HG02870 (cell line): Measurements from ENCODE around the gene CYTH1.

Experiments used
- ATAC-seq: cut with Tn5 transposase; IDR thresholded peaks from one replicate; pipeline ENCODE4 v1.9.1; 2021; ENCODE audit warnings: mild to moderate bottlenecking, moderate library complexity; ENCODE audit not compliant: unreplicated experiment

Gene CYTH1, protein sequence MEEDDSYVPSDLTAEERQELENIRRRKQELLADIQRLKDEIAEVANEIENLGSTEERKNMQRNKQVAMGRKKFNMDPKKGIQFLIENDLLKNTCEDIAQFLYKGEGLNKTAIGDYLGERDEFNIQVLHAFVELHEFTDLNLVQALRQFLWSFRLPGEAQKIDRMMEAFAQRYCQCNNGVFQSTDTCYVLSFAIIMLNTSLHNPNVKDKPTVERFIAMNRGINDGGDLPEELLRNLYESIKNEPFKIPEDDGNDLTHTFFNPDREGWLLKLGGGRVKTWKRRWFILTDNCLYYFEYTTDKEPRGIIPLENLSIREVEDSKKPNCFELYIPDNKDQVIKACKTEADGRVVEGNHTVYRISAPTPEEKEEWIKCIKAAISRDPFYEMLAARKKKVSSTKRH

DNA sequence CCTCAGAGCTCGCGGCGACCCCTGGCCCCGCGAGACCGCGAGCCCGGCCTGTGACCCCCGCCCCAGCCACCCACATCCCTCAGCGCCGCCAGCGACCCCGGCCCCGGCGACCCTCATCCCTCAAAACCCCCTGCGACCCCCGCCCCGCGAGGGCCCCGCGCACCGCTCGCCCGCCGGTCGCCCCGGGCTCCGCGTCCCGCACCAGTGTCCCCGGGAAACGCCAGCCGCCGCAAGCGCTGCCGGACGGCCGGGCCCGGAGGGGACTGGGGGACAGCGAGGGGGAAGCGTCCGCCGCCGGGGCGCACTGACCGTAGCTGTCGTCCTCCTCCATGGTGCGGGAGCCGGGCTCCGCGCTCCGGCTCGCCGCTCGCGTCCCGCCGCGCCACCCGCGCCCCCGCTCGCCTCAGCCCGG, at the start of gene CYTH1:
Gene CYTH1, minus strand, starts transcription at position 381 of the 412 bp plus-strand sequence. Its CDS starts 50 bp downstream, at position 331.
- peak; percentile 11 for ATAC-seq

DNA sequence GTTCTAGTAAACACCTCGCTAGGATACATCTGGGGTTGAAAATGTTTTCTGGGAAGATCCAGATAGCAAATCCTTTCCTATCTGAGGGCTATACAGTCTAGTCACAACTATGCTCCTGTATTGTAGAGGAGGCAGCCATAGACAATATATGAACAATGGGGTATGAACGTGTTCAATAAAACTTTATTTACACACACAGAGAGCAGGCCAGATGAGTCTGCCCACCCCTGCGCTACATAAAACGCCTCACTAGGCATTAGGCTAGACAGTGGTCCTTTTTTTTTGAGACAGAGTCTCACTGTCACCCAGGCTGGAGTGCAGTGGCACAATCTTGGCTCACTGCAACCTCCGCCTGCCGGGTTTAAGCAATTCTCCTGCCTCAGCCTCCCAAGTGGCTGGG, 47.4 kb upstream of the CYTH1 start:
- no peak for ATAC-seq

DNA sequence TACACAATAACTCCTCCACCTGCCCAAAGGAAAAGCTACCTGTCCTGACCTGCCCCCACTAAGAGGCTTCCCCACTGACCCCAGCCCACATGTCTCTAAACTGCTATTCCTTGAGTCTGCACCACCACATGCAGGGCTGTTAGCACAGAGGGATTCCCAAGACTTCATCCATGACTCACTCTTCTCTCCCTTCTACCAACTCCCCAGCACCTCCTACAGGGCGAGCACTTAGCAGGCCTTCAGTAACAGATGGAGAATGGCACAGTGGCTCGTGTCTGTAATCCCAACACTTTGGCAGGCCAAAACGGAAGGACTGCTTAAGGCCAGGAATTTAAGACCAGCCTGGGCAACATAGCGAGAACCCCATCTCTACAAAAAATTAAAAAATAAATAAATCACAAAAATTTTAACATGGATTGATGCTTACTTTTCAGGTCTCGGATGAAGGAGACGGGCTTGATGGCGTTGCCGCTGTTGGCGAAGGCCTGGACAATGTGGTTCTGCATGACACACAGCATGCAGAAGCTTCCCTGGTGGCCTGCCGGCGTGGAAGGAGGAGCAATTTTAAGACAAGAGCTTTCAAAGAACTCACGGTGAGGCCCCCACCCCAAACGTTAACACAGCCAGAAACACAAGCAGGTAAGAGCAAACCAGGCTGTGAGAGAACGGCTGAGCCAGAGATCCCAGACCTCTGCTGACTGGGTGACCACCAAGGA, 46.6 kb upstream of the CYTH1 start:
- ATAC-seq = no peak

DNA sequence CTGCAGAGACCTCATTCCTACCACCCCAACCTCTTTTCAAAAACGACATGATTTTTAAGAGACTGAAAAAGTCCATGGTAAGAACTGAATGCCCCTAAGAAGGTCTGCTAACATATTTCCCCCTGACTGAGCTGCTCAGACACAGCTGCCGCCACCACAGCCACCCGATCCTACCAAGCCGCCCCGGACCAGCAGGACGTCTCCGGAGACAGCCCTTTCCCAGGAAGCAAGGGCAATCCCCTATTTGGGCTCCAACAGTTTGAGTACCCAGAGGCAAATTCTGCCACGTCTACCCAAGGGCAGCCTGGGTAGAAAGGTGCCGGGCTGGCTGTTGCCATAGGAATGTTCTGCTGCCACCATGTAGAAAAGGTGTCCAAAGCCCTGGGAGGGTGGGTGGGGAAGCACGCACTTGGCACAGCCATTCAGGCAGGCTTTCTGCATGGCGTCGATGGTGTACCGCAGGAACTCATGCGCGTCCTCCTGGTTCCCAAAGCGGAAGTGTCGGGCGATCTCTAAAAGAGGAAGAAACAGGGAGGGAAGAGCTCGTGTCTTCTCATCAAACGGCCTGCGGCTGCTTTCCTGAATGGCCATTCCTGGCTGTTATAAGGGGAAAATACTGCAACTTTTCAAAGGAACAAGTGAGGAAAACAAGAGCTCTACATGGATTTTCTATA, 44.9 kb upstream of the CYTH1 start:
- no peak for ATAC-seq

DNA sequence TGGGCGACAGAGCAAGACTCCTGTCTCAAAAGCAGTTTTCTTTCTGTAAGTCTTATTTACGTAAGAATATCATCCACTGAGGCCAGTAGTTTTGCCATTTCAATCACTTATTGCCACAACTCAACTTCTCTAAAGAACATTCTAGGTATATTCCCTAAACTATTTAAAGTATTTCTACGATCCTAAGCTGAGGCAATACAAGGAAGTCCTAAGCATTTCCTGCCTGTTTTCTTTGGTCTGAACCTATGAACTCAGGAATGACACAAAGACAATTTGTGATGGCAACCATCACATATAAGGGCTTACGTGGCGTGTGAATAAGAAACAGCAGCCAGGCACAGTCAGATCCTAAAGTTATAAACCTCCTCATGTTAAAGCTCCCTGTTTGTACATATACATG, 44.3 kb upstream of the CYTH1 start:
- ATAC-seq = no peak

DNA sequence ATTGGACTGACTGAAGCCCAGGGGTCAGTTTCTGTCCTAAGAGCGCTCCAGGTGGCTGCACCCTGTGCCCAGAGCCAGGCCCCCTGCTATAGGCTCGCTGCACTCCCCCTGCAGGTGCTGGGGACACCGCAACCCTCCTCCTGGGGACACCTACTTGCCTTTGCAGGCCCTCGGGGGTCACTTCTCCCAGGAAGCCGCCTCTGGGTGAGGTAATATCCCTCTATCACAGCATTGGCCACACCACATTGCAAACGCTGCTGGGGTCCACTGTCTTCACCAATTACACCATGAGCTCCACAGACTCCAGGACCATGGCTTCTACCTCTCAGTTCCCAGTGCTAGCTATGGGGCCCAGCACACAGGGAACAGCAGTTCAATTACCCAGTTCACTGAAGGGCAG, 43.6 kb upstream of the CYTH1 start:
- no peak for ATAC-seq

DNA sequence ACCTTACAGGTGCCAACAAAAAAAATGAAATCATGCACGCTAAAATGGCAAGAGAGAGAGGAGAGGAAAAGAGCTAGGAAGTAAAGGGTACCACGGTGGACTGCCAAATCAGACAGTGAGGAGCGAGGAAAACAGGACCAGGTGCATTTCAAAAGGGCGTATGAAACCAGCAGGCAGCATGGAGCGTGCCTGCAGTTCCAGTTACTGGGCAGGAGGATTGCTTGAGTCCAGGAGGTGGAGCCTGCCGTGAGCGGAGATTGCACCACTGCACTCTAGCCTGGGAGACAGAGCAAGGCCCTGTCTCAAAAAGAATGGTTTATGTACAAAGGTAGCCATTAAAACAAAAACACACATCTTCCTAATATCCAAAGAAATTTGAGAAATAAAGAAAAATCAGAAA, 42.2 kb upstream of the CYTH1 start:
- ATAC-seq = no peak

DNA sequence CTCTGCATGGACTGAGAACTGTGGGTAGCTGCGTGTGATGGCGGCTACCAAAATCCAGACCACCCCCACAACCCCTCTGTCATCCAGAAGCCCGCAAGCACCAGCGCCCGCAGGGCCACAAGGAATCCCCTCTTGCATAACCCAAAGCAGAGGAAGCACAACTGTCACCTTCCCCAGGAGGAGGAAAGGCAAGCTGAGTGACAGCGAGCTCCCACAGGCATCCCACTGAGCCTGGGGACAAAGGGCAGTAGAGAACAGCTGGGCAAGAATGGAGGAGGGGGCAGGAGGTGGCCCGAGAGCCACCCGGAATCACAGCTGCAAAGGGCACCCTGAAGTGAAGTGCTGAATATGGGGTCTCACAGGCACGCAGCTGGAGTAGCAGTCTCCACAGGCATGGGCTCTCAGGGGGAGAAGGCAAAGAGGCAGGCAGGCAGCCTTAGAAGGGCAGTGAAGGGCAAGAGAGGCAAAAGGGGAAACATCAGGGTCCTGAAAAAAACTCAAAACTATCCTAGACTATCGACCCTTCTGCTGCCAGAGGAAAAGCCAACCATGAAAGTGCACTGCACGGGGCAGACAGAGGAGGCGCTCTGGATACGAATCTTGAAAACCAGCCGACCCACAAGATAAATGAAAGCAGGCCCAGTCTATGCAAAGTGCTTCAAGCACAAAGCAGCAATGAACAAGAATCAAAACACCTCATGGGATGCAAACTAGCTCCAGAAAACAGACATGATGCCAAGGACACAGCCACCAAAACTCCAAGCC, 41.4 kb upstream of the CYTH1 start:
- no peak for ATAC-seq

DNA sequence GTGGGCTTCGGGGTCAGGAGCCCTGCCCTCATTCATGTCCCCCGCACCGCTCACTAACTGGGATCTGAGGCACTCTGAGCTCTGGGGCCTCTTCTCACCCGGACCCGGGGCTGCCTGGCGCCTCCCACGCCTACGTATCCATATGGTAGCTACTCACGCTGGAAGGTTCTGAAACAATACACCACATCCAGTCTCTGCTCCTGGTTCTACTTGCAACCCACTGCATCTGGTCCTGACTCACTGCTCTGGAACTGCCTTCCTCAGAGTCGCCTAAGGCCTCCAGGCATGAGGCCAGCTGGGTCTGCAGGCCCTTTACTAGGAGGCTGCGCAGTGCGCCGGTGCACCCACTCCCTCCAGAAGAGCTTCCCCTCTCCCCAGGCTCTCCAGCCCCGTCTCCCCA, 40.5 kb upstream of the CYTH1 start:
- no peak for ATAC-seq

DNA sequence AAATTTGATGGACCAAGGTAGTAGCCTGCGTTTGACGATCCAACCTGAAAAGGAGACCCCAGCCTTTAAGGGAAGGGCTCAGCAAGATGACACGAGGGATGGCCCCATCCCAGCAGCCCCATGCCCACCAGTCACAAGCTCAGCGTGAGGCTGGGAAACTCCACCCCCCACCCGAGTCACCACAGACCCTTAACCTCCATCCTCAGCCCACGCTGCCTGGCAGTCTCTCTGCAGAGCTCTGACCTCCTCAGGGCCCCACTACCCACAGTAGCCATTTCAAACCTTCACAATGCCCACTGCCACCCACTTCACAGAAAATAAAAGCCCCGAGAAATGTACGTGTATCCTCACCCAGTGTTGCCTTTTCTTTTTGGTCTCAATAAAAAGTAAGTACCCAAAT, 39.9 kb upstream of the CYTH1 start:
- ATAC-seq = no peak

DNA sequence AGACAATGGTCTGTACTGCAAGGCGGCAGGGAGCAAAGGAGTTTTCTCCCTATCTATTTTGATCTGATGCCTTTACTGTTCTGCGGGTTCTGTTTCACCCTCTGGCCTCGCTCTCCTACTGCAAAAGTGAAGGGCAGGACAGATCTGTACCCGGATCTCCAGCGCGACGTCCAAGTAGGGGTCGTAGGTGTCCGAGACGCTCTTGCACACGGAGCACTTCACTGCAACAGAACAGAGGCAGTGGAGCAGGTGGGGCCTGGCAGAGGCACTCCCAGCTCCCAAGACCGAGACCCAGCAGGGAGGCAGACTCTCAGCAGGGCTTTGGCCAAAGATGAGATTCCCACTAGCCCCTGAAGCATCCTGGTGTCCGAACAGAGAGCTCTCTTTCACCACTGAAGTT, 38.8 kb upstream of the CYTH1 start:
- no peak for ATAC-seq

DNA sequence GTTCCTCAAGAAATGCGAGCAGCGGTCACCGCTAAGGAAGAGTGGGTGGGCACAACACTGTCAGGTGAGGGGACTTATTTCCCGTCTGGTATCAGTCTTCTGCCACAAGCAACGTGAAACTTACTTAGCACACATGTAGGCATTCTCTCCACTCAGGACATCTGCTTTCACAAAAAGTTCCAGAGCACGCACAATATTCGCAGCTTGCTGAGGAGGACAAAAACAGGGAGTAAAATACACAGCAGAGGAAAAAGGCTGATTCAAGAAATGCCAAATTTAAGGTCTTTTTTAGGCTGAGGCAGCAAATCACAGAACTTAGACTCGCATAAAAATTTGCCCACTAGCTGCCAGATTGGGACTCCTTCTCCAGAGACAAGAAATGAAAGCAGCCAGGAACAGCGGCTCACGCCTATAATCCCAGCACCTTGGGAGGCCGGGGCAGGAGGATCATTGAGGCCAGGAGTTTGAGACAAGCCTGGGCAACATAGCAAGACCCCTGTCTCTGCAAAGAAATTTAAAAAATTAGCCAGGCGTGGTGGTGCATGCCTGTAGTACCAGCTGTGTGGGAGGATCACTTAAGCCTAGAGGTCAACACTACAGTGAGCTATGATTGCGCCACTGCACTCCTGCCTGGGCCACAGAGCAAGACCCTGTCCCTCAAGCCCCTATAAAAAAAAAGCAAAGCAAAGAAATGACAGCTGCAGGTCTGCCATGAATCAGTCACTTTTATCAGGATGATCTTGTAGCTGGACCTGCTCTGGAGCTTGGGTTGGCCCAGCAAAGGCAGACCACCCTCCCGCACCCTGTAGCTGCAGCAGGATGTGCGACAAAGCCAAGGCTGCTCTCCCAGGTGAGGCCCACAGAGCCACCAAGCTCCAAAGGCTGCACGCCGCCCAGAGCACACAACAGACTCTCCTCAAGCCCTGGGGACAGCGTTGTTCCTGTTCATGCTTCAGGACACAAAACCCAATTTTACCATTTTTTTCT, 38.0 kb upstream of the CYTH1 start:
- ATAC-seq = no peak

DNA sequence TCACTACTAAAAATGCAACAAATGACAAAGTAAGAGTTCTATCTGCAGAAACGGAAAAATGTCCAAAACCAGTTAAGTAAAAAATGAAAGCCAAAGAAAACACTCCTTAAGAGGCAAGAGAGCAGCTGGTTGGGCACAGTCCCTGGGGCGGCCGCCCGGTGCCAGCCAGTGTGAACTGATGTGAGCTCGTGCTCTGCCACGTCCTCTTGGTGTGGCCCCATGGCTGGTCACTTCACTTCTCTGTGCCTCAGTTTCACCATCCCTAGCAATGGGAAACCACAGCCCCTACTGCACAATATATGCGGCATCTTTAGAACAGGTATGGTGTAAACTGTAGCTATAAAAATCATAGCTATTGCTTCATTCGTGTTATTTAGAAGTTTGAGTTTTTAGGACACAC, 37.3 kb upstream of the CYTH1 start:
- ATAC-seq = no peak

DNA sequence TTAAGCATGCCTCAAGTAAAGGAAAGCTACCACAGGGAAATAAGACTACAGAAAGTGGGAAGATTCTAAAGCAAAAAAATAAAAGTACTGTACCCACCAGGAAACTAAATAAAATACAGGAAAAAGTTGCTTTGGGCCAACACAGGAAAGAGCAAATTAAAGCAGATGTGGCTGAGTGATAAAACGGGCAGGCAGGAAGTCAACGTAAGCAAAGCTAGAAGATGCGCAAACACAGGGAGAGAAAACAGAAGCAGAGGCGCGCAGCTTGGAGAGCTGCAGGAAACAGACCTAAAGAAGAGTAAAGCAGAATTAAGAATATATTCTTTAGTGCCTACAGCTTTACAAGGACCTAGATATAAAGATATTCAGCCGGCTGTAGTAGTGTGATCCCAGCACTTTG, 36.9 kb upstream of the CYTH1 start:
- no peak for ATAC-seq

DNA sequence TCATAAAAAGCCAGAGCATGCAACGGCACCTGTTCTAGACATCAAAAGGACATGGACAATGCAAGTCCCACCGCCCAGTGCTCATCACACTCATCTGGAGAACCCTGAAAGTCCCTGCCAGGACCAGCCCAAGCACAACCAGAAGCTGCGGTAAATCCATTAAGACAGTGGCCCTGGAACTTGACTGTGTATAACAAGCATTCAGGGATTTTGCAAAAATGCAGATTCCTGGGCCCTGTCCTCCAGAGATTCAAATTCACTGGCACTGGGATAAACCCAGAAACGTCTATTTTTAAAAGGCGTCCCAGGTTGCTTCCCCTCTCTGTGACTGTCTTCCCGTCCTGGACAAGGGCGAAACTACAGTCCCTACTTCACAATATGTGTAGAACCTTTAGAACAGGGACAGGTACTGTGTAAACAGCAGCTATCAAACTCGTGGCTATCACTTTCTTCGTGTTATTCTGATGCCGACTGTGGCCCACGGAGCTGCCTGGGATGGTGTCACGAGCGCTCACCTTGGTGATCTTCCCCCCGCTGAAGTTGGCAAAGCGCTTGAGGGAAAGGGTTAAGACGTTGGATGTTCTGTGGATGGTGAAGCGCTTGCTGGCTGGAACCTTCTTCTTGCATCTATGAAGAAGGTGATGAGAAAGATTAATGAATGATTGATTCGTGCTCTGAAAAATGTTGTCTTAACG, 36.2 kb upstream of the CYTH1 start:
- no peak for ATAC-seq

DNA sequence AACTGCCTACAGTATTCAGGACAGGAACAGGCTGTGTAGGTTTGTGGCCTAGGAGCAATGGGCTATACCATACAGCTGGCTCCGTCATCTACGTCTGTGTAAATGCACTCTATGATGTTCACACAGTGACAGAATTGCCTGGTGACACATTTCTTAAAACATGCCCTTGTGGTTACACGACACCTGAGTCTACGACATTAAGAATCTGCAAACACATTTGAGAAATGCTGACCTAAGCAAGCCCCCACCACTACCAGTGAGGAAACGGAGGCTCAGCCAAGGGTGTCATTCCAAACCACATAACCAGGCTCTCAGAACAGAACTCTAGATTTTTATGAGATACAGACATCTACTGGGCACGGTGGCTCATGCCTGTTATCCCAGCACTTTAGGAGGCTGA, 35.0 kb upstream of the CYTH1 start:
- no peak for ATAC-seq

DNA sequence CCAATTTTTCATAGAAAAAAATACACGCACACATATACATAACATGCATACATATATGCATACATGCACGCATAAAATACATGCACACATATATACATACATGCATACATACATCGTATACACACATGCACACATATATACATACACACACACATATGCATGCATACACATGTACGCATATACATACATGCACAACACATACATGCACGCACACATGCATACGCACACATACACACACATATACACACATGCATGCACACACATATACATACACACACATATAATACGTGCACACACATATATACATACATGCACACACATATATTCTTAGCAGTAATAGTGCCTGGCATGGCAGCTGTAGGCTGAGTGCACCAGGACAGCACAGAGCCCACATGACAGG, 33.6 kb upstream of the CYTH1 start:
- ATAC-seq = no peak

DNA sequence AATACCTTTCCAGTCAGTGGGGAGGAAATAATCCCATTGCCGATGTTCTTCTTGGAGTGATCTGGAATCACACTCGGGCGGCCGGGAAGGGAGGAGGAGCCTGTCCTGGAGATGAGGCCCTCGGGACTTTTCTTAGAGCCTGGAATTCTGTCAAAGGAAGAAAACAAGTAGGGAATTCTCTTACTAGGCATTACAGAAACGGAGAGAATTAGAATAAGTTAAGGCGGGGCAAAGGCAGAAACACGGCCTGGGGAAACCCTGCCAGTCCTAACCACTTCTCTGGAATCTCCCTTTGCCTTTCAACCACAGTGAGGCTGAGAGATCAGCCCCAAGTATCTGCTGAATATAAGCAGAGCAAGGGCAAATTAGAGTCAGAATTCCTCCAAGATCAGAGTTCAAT, 30.8 kb upstream of the CYTH1 start:
- ATAC-seq = no peak

DNA sequence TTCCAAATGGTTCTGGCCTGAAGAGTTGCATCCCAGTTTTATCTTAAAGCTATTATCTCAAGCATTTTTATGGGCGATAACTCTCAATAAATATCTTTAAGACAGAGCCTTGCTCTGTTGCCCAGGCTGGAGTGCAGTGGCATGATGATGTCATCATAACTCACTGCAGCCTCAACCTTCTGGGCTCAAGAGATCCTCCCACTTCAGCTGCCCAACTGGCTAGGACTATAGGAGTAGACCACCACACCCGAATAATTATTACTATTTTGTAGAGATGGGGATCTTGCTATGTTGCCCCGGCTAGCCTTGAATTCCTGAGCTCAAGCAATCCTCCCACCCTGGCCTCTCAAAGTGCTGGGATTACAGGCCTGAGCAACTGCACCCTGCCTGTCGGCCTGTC, 26.1 kb upstream of the CYTH1 start:
- ATAC-seq = no peak
